ENCODE measurements around the gene TAGLN. TPM values are rescaled to one million over a fixed set of nuclear protein-coding genes. Genes with fewer than 3 reads are reported as not detected.

Gene TAGLN
- total RNA-seq, 1 donor = 3,614 TPM

GRCh38 chr11:117222991-117223740 lies 24.0 kb downstream of the TAGLN start:
- Histone ChIP-seq H3K4me2 (ENCODE audit: insufficient read depth, low read length) (no peak overlapping the region), H3K27ac (ENCODE audit: low read depth, low read length) (peak overlapping the region; percentile 72), H3K36me3 (ENCODE audit: insufficient read depth, low read length) (peaks cover 62% of the 10 kb centered on the region), H2AFZ (ENCODE audit: low read length) (no peak overlapping the region), H3K79me2 (ENCODE audit: insufficient read depth, low read length) (peaks cover 3% of the 10 kb centered on the region), H3K27me3 (ENCODE audit: insufficient read depth, low read length) (no peaks in the 10 kb centered on the region), H3K4me1 (ENCODE audit: insufficient read depth, low read length) (peaks cover 46% of the 10 kb centered on the region), H4K20me1 (ENCODE audit: insufficient read depth, low read length) (no peaks in the 10 kb centered on the region), H3K4me3 (ENCODE audit: insufficient read depth, low read length) (no peak overlapping the region), H3K9me3 (ENCODE audit: low read depth, low read length) (no peaks in the 10 kb centered on the region)
- TF ChIP-seq CTCF (IDR thresholded peaks at IDR 0.05; ENCODE audit: extremely low read depth, low read depth, low read length) = no peak
- peak; percentile 11 for DNase-seq (ENCODE audit: insufficient read length, low spot score, missing footprints)

- no peak overlapping the region for H3K4me2 ChIP-seq (ENCODE audit: insufficient read depth, low read length)
- H3K27ac ChIP-seq (ENCODE audit: low read depth, low read length) = peak overlapping the region; percentile 72
- no peaks in the 10 kb centered on the region for H4K20me1 ChIP-seq (ENCODE audit: insufficient read depth, low read length)
- H3K79me2 ChIP-seq (ENCODE audit: insufficient read depth, low read length) = peaks cover 9% of the 10 kb centered on the region
- TF ChIP-seq CTCF (IDR thresholded peaks at IDR 0.05; ENCODE audit: extremely low read depth, low read depth, low read length) = no peak
- H3K27me3 ChIP-seq (ENCODE audit: insufficient read depth, low read length) = no peaks in the 10 kb centered on the region
- H3K36me3 ChIP-seq (ENCODE audit: insufficient read depth, low read length) = peaks cover 62% of the 10 kb centered on the region
- H3K4me1 ChIP-seq (ENCODE audit: insufficient read depth, low read length) = peaks cover 37% of the 10 kb centered on the region
- H2AFZ ChIP-seq (ENCODE audit: low read length) = no peak overlapping the region
- no peaks in the 10 kb centered on the region for H3K9me3 ChIP-seq (ENCODE audit: low read depth, low read length)
- peak; percentile 11 for DNase-seq (ENCODE audit: insufficient read length, low spot score, missing footprints)
- H3K4me3 ChIP-seq (ENCODE audit: insufficient read depth, low read length) = no peak overlapping the region
Measured at GRCh38 chr11:117223741-117224689, 24.8 kb downstream of the TAGLN start.

GRCh38 chr11:117225553-117226170 lies 26.5 kb downstream of the TAGLN start:
- H3K4me1 ChIP-seq (ENCODE audit: insufficient read depth, low read length) = peaks cover 32% of the 10 kb centered on the region
- no peaks in the 10 kb centered on the region for H3K9me3 ChIP-seq (ENCODE audit: low read depth, low read length)
- no peak overlapping the region for H2AFZ ChIP-seq (ENCODE audit: low read length)
- no peaks in the 10 kb centered on the region for H3K27me3 ChIP-seq (ENCODE audit: insufficient read depth, low read length)
- no peak for TF ChIP-seq CTCF (IDR thresholded peaks at IDR 0.05; ENCODE audit: extremely low read depth, low read depth, low read length)
- H3K79me2 ChIP-seq (ENCODE audit: insufficient read depth, low read length) = peaks cover 23% of the 10 kb centered on the region
- H3K27ac ChIP-seq (ENCODE audit: low read depth, low read length) = no peak overlapping the region
- no peak overlapping the region for H3K4me3 ChIP-seq (ENCODE audit: insufficient read depth, low read length)
- peaks cover 64% of the 10 kb centered on the region for H3K36me3 ChIP-seq (ENCODE audit: insufficient read depth, low read length)
- H4K20me1 ChIP-seq (ENCODE audit: insufficient read depth, low read length) = peaks cover 10% of the 10 kb centered on the region
- peak; percentile 32 for DNase-seq (ENCODE audit: insufficient read length, low spot score, missing footprints)
- H3K4me2 ChIP-seq (ENCODE audit: insufficient read depth, low read length) = no peak overlapping the region

All from osteoblast (primary cell).